Coronary artery (tissue), 2 donors: ENCODE measurements around the gene ENTPD1.

ENCODE experiments used
- DNase-seq: peaks from one replicate; pipeline ENCODE4 v3.0.0-alpha.2; 2017; ENCODE audit warnings: low spot score
- H3K27ac ChIP-seq, 2 donors: fragments of 200-600 bp; sonication (generic); one replicate each; pipeline ENCODE4 v1.5.1; 2016 to 2019
- H3K4me3 ChIP-seq: fragments of 200-600 bp; sonication (generic); 2 replicates; pipeline ENCODE4 v1.5.1; 2016; ENCODE audit warnings: mild to moderate bottlenecking, moderate library complexity
- TF ChIP-seq, protein P1 (sequence below): fragments of 200-600 bp; sonication (generic); IDR thresholded peaks from one replicate; pipeline ENCODE4 v1.5.1; 2019; ENCODE audit warnings: antibody characterized with exemption

The ENTPD1 gene

DNA sequence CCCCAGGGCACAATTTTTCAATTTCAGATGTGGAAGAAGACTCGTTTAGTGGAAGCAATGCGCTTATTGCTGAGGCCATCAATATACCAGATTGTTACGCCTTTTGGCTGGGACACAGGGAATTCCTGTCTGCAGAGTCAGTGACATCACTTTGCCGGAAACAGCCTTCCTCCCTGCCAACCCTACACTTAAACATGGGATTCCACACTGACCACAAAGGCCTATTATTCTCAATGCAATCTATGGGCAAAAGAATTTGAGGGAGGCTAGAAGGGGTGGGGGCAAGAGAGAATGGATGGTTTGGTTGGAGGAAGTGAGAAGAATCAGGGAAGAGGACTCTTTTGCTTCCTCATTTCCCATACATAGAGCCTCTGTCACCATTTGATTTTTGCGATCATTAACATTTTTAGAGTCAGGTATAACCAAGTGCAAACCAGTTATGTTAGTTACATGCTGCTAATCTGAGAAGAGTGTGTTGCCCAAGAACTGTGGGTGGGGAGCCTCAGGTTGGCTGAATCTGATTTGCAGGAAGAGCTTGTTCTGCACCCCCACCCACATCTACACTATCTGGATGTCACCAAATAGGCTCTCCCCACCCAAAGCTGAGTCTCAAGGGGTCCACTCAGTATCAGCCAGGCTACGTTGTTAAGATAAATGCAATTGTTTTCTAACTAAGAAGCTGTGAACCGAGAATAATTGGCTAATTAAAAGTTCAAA is 58.2 kb downstream of the ENTPD1 start:
- no peak for DNase-seq
- TF ChIP-seq, protein P1, sequence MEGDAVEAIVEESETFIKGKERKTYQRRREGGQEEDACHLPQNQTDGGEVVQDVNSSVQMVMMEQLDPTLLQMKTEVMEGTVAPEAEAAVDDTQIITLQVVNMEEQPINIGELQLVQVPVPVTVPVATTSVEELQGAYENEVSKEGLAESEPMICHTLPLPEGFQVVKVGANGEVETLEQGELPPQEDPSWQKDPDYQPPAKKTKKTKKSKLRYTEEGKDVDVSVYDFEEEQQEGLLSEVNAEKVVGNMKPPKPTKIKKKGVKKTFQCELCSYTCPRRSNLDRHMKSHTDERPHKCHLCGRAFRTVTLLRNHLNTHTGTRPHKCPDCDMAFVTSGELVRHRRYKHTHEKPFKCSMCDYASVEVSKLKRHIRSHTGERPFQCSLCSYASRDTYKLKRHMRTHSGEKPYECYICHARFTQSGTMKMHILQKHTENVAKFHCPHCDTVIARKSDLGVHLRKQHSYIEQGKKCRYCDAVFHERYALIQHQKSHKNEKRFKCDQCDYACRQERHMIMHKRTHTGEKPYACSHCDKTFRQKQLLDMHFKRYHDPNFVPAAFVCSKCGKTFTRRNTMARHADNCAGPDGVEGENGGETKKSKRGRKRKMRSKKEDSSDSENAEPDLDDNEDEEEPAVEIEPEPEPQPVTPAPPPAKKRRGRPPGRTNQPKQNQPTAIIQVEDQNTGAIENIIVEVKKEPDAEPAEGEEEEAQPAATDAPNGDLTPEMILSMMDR, result no peak
- Histone ChIP-seq H3K4me3 (no peak overlapping the region), H3K27ac (peak overlapping the region in 1 of 2 donors; percentile 50)

DNA sequence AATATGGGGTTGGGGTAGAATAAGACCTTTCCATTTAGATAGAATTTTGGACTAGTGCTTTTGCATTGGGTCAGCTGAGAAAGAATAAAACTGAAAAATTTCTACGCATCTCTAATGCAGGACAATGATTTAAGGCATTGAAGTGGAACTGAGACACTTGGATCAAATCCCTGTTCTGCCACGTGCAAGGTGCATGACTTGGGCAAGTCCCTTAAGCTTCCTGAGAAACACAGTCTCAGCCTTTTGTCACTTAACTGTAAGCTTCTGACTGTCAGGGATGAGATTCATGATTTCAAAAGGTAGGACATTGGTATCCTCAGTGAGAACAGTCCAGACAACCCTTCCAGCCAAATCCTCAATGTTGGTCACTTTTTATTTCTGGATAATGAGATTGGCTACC is 59.2 kb downstream of the ENTPD1 start:
- TF ChIP-seq, protein P1, result no peak
- Histone ChIP-seq H3K27ac (peak overlapping the region in 1 of 2 donors; percentile 50), H3K4me3 (no peak overlapping the region)
- no peak for DNase-seq

DNA sequence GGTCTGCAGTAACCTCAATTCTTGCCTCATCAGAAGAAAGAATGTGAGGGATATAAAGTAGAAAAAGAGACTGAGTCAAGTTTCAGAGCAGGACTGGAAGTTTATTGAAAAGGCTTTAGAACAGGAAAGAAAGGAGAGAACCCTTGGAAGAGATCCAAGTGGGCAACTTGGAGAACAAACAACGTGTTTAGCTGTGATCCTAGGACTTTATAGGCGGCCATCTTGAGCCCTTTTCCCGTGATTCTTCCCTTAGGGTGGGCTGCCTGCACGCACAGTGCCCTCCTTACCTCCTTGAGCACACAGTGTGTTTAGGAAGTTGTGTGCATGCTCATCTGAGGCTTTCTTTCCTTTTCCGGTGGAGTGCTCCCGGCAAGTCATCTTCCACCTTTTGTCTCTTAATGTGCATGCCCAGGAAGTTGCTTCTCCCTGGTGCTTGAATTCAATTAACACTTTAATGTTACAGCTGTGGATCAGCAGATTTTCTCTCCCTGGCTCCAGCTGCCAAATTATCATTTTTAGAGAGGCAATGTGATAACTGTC is 59.8 kb downstream of the ENTPD1 start:
- no peak overlapping the region for H3K4me3 ChIP-seq
- TF ChIP-seq, protein P1, result no peak
- no peak for DNase-seq
- peak overlapping the region in 1 of 2 donors; percentile 33 for H3K27ac ChIP-seq

DNA sequence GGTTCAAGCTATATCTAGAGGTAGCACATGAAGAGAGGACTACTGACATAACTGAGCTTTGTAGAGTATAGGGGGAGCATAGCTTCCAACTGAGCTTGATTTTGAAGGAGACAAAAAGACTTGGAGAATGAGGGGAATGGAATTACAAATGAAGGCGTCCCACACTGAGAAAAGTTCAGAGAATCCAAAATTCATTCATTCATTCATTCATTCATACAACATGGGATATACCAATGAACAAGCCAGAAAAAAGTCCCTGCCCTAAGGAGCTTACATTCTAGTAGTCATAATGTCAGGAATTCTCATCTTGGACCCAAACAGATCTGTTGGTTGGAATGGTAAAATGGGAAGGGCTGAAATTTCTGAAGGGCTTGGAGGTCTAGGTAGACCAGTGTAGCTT is 62.0 kb downstream of the ENTPD1 start:
- DNase-seq, result no peak
- Histone ChIP-seq H3K27ac (no peak overlapping the region), H3K4me3 (no peak overlapping the region)
- TF ChIP-seq, protein P1, result no peak

DNA sequence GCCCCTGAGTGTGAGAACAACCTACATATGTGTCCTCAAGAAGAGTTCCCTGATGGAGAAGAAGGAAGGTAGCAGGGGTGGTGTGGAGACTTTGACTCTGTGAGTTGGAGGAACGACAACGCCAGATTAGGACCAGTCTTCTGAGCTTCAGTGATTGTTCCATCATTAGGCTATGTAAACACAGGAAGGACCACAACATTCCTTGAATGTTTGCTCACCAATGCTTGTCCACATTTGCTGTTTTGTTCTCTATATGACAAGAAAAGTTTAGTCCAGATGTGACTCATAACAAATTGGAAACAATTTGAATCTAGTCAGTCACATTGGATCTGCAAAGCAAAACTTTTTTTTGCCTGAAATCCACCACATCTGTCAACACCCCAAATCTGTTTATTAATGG is 62.7 kb downstream of the ENTPD1 start:
- DNase-seq, result no peak
- TF ChIP-seq, protein P1, result no peak
- Histone ChIP-seq H3K27ac (no peak overlapping the region), H3K4me3 (no peak overlapping the region)

DNA sequence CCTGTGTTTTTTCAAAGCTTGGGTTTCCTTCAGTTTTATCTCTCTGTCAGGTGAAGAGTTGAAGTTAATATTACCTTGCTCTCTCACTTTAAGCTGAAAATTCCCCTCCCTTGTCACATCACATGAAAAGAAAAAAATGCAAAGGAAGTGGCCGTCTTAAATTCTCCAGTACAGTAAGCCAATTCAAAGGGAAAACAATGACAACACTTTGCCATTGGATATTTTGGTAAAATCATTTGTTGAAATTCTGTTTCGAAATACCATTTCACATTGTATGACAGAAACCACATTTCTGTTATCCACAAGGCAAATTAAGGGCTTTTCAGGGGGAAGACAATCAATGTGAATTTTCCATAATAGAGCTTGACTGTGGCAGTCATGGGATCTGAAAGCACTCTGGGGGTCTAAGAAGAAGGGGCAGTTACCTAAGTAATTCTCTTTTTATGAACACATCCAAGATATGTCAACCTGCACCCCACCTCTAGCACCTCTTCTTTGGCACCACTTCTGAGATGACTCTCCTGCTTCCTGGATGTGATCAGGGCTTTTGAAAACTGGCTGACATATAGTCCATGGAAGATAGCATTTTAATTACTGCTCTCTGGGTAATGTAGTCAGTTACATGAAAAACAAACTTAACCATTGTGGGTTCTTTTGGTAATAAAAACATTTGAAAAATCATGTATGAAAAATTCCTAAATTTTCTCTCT is 63.8 kb downstream of the ENTPD1 start:
- DNase-seq, result no peak
- Histone ChIP-seq H3K27ac (no peak overlapping the region), H3K4me3 (no peak overlapping the region)
- TF ChIP-seq, protein P1, result no peak
